Fibroblast of upper back skin (primary cell): ENCODE results near the gene MYLK4.

ENCODE experiments used
- DNase-seq: peaks from one replicate; pipeline ENCODE4 v3.0.0-alpha.2; 2013

MYLK4 gene

GRCh38 chr6:2623295-2623694, 127.4 kb downstream of the MYLK4 start:
- no peak for DNase-seq

GRCh38 chr6:2622671-2623070, 128.1 kb downstream of the MYLK4 start:
- no peak for DNase-seq

GRCh38 chr6:2619651-2620050, 131.1 kb downstream of the MYLK4 start:
- no peak for DNase-seq

- DNase-seq = no peak
Measured at GRCh38 chr6:2617729-2618128, 133.0 kb downstream of the MYLK4 start.

GRCh38 chr6:2616811-2617210, 133.9 kb downstream of the MYLK4 start:
- no peak for DNase-seq

- no peak for DNase-seq
Measured at GRCh38 chr6:2615251-2615650, 135.5 kb downstream of the MYLK4 start.

- DNase-seq = no peak
Measured at GRCh38 chr6:2614846-2615245, 135.9 kb downstream of the MYLK4 start.

GRCh38 chr6:2614155-2614554, 136.6 kb downstream of the MYLK4 start:
- DNase-seq = no peak
